Spleen (tissue), 11 donors: ENCODE data around the gene CRHBP. TPM values are rescaled to one million over a fixed set of nuclear protein-coding genes. Genes with fewer than 3 reads are reported as not detected.

Source experiments
- DNase-seq: peaks from one replicate; pipeline ENCODE4 v3.0.0-alpha.2; 2020
- H3K27ac ChIP-seq, 8 donors: fragments of 200-600 bp; sonication (generic) in 7 of 8; 1 replicate in 4 of 8; 2 replicates in 4 of 8; pipeline versions ENCODE4 v1.5.0 to v1.8.0; 2016 to 2021; ENCODE audit warnings: inconsistent platforms in 4 of 8, mild to moderate bottlenecking in 4 of 8, moderate library complexity in 1 of 8
- H3K27me3 ChIP-seq, 7 donors: fragments of 200-600 bp; sonication (generic) in 6 of 7; replicated peaks in 1 of 7; 1 replicate in 4 of 7; 2 replicates in 3 of 7; pipeline versions ENCODE4 v1.5.0 to v1.8.0; 2016 to 2021; ENCODE audit warnings: inconsistent platforms in 3 of 7, mild to moderate bottlenecking in 1 of 7
- H3K36me3 ChIP-seq, 6 donors: fragments of 200-600 bp; sonication (generic) in 5 of 6; 1 replicate in 4 of 6; 2 replicates in 2 of 6; pipeline versions ENCODE4 v1.5.0 to v1.8.0; 2016 to 2021; ENCODE audit warnings: inconsistent platforms in 2 of 6
- H3K4me1 ChIP-seq, 6 donors: fragments of 200-600 bp; sonication (generic) in 5 of 6; 1 replicate in 3 of 6; 2 replicates in 3 of 6; pipeline versions ENCODE4 v1.5.0 to v1.8.0; 2016 to 2021; ENCODE audit warnings: inconsistent platforms in 3 of 6
- H3K4me3 ChIP-seq, 8 donors: fragments of 200-600 bp; sonication (generic) in 7 of 8; 1 replicate in 4 of 8; 2 replicates in 4 of 8; pipeline versions ENCODE4 v1.5.0 to v1.8.0; 2016 to 2021; ENCODE audit warnings: inconsistent platforms in 4 of 8, mild to moderate bottlenecking in 4 of 8, moderate library complexity in 2 of 8
- H3K9me3 ChIP-seq, 8 donors: fragments of 200-600 bp; sonication (generic) in 7 of 8; 1 replicate in 4 of 8; 2 replicates in 4 of 8; pipeline versions ENCODE4 v1.5.0 to v1.8.0; 2016 to 2021; ENCODE audit warnings: inconsistent platforms in 4 of 8
- CTCF ChIP-seq, 11 experiments: fragments of 200-600 bp in 7 of 11; fragments of 450-650 bp in 4 of 11; sonication (generic) in 4 of 11; IDR thresholded peaks in 8 of 11; conservative IDR thresholded peaks in 3 of 11; 1 replicate in 7 of 11; 2 replicates in 4 of 11; pipeline versions ENCODE4 v1.4.0 to v1.8.0; 2016 to 2021; ENCODE audit warnings: antibody characterized with exemption in 11 of 11, inconsistent platforms in 4 of 11, mild to moderate bottlenecking in 1 of 11
- POLR2A ChIP-seq, 3 donors: fragments of 450-650 bp; IDR thresholded peaks; one replicate each; pipeline ENCODE4 v1.5.1; 2017; ENCODE audit warnings: antibody characterized with exemption in 3 of 3, mild to moderate bottlenecking in 1 of 3
- POLR2AphosphoS5 ChIP-seq, 3 donors: sonication (generic); formaldehyde crosslinking; IDR thresholded peaks; one replicate each; pipeline ENCODE4 v1.5.1; 2017; ENCODE audit warnings: antibody characterized with exemption in 3 of 3
- WGBS, 5 donors: extraction: QIAGEN DNeasy Blood & Tissue Kit in 3 of 5; methylation state at CpG; one replicate each; pipeline versions ENCODE4 v1.1.5 to v1.1.7; 2013 to 2018; 5-methylcytosine and 5-hydroxymethylcytosine counted together
- intact Hi-C: fragments of 100-400 bp; cut with DNase I; formaldehyde crosslinking; loops from one replicate; pipeline ENCODE4 v1.15.0; 2023; ENCODE audit warnings: low total_unique reads
- polyA plus RNA-seq, 3 donors: library from polyadenylated mRNA; stranded (reverse); fragments of 200-250 nt; gene quantifications; one replicate each; pipeline ENCODE4 v1.2.1, GENCODE V29; 2013
- total RNA-seq, 7 donors: library from RNA; depleted of rRNA in 3 of 7; stranded (reverse); fragments of >200 nt in 3 of 7; fragmentation: NEBNext Ultra II Directional in 4 of 7; extraction: Animal tissue kit (Norgen Biotek cat#: 25700) in 4 of 7; gene quantifications; one replicate each; pipeline versions ENCODE4 v1.1.0 to v1.2.1, GENCODE V29; 2016 to 2021
- donor health status: healthy with polysubstance abuse.
- donor health status: DM: no; HTN: no; CAD: no; lungs with moderate emphysema.
- donor health status: DM: no; HTN: no; CAD: no.
- donor health status: Bipolar disorder and iron deficiency.
- donor health status: healthy.
- donor health status: DM: no; HTN: no; CAD: no.
- donor health status: DM: yes; HTN: yes; CAD: no.

Gene CRHBP
- total and polyA plus RNA-seq, 10 donors, result 8.7 to 147 (median 47.9) TPM

- intact Hi-C loops, result no loop called here
Measured at GRCh38 chr5:76958991-76959767, 6.3 kb downstream of the CRHBP start.

GRCh38 chr5:76960004-76960625 is 7.3 kb downstream of the CRHBP start:
- Histone ChIP-seq H3K4me3 (no peak overlapping the region), H3K36me3 (peaks cover 0 to 21% (median 0%) of the 10 kb centered on the region in 6 donors), H3K4me1 (peaks cover 0 to 29% (median 7%) of the 10 kb centered on the region in 6 donors), H3K27ac (peak overlapping the region in 6 of 8 donors; percentile 30 to 61 (median 52)), H3K27me3 (peaks cover 0 to 15% (median under 1%) of the 10 kb centered on the region in 7 donors), H3K9me3 (no peaks in the 10 kb centered on the region)
- WGBS, 5 donors, result 49 to 74% (median 63%) methylated on average over 3 of the region's 3 CpGs
- intact Hi-C loops, result no loop called here
- no peak for TF ChIP-seq POLR2AphosphoS5 (IDR thresholded peaks at IDR 0.05)
- TF ChIP-seq CTCF (IDR thresholded peaks at IDR 0.05 in 8 of 11, conservative IDR thresholded peaks at IDR 0.05 in 3 of 11), result no peak
- no peak for TF ChIP-seq POLR2A (IDR thresholded peaks at IDR 0.05)
- no peak for DNase-seq

More at GRCh38 chr5:76958991-76959767, 6.3 kb downstream of the CRHBP start:
- TF ChIP-seq POLR2A (IDR thresholded peaks at IDR 0.05) (no peak), POLR2AphosphoS5 (IDR thresholded peaks at IDR 0.05) (no peak), CTCF (IDR thresholded peaks at IDR 0.05 in 8 of 11, conservative IDR thresholded peaks at IDR 0.05 in 3 of 11) (no peak)
- Histone ChIP-seq H3K9me3 (no peaks in the 10 kb centered on the region), H3K27me3 (peaks cover 0 to 24% (median 9%) of the 10 kb centered on the region in 7 donors), H3K27ac (peak overlapping the region in 7 of 8 donors; percentile 4 to 61 (median 49)), H3K4me3 (no peak overlapping the region), H3K36me3 (peaks cover 0 to 14% (median 0%) of the 10 kb centered on the region in 6 donors), H3K4me1 (peaks cover 3 to 34% (median 11%) of the 10 kb centered on the region in 6 donors)
- DNase-seq, result no peak
- WGBS, 5 donors, result 37 to 55% (median 41%) methylated on average over 5 of the region's 5 CpGs

- Histone ChIP-seq H3K4me3 (no peak overlapping the region), H3K9me3 (no peaks in the 10 kb centered on the region), H3K4me1 (peaks cover 0 to 15% (median 5%) of the 10 kb centered on the region in 6 donors), H3K27me3 (no peaks in the 10 kb centered on the region), H3K36me3 (peaks cover 0 to 30% (median 0%) of the 10 kb centered on the region in 6 donors), H3K27ac (no peak overlapping the region)
- TF ChIP-seq CTCF (IDR thresholded peaks at IDR 0.05 in 8 of 11, conservative IDR thresholded peaks at IDR 0.05 in 3 of 11) (no peak), POLR2A (IDR thresholded peaks at IDR 0.05) (no peak), POLR2AphosphoS5 (IDR thresholded peaks at IDR 0.05) (no peak)
- 62 to 85% (median 73%) methylated on average over 2 of the region's 2 CpGs for WGBS, 5 donors
- intact Hi-C loops, result no loop called here
- DNase-seq, result no peak
Measured at GRCh38 chr5:76964060-76964459, 11.2 kb downstream of the CRHBP start.

GRCh38 chr5:76971511-76971910 is 18.7 kb downstream of the CRHBP start:
- TF ChIP-seq POLR2AphosphoS5 (IDR thresholded peaks at IDR 0.05), result no peak
- no peak for TF ChIP-seq POLR2A (IDR thresholded peaks at IDR 0.05)
- H3K36me3 ChIP-seq, result peaks cover 0 to 7% (median 0%) of the 10 kb centered on the region in 6 donors
- intact Hi-C loops, result no loop called here
- no peak for DNase-seq
- no peaks in the 10 kb centered on the region for H3K9me3 ChIP-seq
- H3K4me1 ChIP-seq, result no peaks in the 10 kb centered on the region
- H3K4me3 ChIP-seq, result no peak overlapping the region
- H3K27ac ChIP-seq, result no peak overlapping the region
- H3K27me3 ChIP-seq, result no peaks in the 10 kb centered on the region
- WGBS, 5 donors, result 34 to 66% (median 47%) methylated on average over 2 of the region's 2 CpGs
